ENCODE measurements around the gene OR6K3.

Gene OR6K3

GRCh38 chr1:158687037-158687436 lies 33.5 kb downstream of the OR6K3 start:
- no peak for FAIRE-seq
- no peak for TF ChIP-seq CTCF (IDR thresholded peaks at IDR 0.05; ENCODE audit: insufficient read depth, missing control alignments)

GRCh38 chr1:158686111-158687009 lies 34.2 kb downstream of the OR6K3 start, which contains the start of gene SPTA1:
TSS of gene SPTA1 (minus strand) at chr1:158686715. CDS start at chr1:158686517, 198 bp downstream.
- FAIRE-seq = no peak
- no peak for DNase-seq (ENCODE audit: insufficient read length, low spot score)
- no peak for TF ChIP-seq CTCF (IDR thresholded peaks at IDR 0.05; ENCODE audit: insufficient read depth, missing control alignments)

More at GRCh38 chr1:158687037-158687436, 33.5 kb downstream of the OR6K3 start:
- DNase-seq (ENCODE audit: insufficient read length, low spot score) = no peak

- DNase-seq (ENCODE audit: insufficient read length, low spot score) (no peak), FAIRE-seq (no peak)
- TF ChIP-seq CTCF (IDR thresholded peaks at IDR 0.05; ENCODE audit: insufficient read depth, missing control alignments) = no peak
These were observed 35.4 kb downstream of the OR6K3 start for GRCh38 chr1:158685085-158685484.

GRCh38 chr1:158681606-158682005 lies 38.9 kb downstream of the OR6K3 start:
- no peak for TF ChIP-seq CTCF (IDR thresholded peaks at IDR 0.05; ENCODE audit: insufficient read depth, missing control alignments)
- FAIRE-seq = no peak
- DNase-seq (ENCODE audit: insufficient read length, low spot score) = no peak

- no peak for TF ChIP-seq CTCF (IDR thresholded peaks at IDR 0.05; ENCODE audit: insufficient read depth, missing control alignments)
- DNase-seq (ENCODE audit: insufficient read length, low spot score) = no peak
- no peak for FAIRE-seq
These were observed 41.2 kb downstream of the OR6K3 start for GRCh38 chr1:158679289-158679688.

- FAIRE-seq (no peak), DNase-seq (ENCODE audit: insufficient read length, low spot score) (no peak)
- TF ChIP-seq CTCF (IDR thresholded peaks at IDR 0.05; ENCODE audit: insufficient read depth, missing control alignments) = no peak
These were observed 44.8 kb downstream of the OR6K3 start for GRCh38 chr1:158675563-158676323.
